Epithelial cell of proximal tubule (primary cell): ENCODE results near the gene C3. TPM values are rescaled to one million over a fixed set of nuclear protein-coding genes. Genes with fewer than 3 reads are reported as not detected.

Source experiments
- DNase-seq: peaks from one replicate; pipeline ENCODE4 v3.0.0-alpha.2; 2011; ENCODE audit warnings: low read depth
- H3K4me3 ChIP-seq: 2 replicates; pipeline ENCODE4 v1.5.1; 2011; ENCODE audit warnings: low read depth, mild to moderate bottlenecking, low read length
- total RNA-seq: library from RNA; depleted of rRNA; stranded (reverse); fragments of >200 nt; gene quantifications from 2 replicates; pipeline ENCODE4 v1.2.3, GENCODE V29; 2015
- TF ChIP-seq, protein P1 (sequence below): conservative IDR thresholded peaks from 2 replicates; pipeline ENCODE4 v1.5.1; 2012; ENCODE audit warnings: low read depth, mild to moderate bottlenecking, low read length

C3 gene
- total RNA-seq, 1 donor from 2014 or later: 10.0 TPM

DNA sequence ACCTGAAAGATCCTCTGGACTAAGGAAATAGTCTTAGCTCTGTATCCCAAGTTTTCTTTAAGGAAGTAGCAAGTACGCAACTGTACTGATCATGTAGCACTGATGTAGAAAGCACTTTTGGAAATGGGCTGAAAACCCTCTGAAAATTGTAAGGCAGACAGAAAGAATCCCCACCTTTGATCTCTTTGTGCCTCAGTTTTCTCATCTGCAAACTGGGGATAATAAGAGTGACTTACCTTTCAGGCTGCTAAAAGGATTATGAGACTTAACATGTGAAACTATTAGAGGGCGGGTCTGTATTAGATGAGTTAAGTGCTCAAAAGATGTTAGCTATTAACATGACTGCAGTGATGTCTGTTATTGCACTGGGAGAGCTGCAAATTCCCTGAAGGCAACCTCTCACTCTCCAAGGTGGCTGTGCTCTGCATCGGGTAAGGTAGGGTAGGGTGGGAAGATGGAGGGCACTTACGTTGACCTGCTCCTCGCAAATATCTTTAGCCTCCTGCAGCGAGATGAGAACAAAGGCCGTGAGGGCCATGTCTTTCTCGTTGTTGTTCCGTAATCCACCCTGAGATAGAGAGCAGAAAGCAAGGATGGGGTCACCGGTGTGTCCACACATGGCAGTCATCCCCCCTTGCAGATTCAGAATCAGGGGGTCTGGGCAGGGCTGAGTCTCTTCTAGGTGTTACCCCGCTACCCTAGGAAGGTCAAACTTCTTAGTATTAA lies 30.1 kb downstream of the C3 start:
- TF ChIP-seq, protein P1, sequence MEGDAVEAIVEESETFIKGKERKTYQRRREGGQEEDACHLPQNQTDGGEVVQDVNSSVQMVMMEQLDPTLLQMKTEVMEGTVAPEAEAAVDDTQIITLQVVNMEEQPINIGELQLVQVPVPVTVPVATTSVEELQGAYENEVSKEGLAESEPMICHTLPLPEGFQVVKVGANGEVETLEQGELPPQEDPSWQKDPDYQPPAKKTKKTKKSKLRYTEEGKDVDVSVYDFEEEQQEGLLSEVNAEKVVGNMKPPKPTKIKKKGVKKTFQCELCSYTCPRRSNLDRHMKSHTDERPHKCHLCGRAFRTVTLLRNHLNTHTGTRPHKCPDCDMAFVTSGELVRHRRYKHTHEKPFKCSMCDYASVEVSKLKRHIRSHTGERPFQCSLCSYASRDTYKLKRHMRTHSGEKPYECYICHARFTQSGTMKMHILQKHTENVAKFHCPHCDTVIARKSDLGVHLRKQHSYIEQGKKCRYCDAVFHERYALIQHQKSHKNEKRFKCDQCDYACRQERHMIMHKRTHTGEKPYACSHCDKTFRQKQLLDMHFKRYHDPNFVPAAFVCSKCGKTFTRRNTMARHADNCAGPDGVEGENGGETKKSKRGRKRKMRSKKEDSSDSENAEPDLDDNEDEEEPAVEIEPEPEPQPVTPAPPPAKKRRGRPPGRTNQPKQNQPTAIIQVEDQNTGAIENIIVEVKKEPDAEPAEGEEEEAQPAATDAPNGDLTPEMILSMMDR: no peak
- DNase-seq: no peak
- no peak overlapping the region for H3K4me3 ChIP-seq

DNA sequence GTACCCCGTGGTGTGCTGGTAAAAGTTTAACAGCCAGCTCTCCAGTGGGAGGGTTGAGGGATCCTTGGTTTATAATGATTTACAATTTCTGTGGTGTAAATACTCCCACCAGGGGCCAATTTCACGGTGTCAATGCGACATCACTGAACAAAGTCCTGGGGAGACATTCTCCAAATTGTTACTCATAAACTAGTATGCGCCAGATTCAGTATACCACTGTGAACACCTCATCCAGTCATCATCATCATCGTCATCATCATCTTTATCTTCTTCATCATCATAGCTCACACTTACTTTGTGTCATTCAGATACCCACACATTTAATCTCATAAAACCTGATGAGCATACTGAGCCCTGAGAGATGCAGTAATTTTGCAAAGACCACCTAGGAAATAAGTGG lies 33.3 kb downstream of the C3 start:
- H3K4me3 ChIP-seq: no peak overlapping the region
- DNase-seq: no peak
- TF ChIP-seq, protein P1: no peak

- DNase-seq: no peak
- TF ChIP-seq, protein P1: no peak
- no peak overlapping the region for H3K4me3 ChIP-seq
Observed at GRCh38 chr19:6686628-6686975, 33.8 kb downstream of the C3 start.

GRCh38 chr19:6685962-6686627 lies 34.4 kb downstream of the C3 start:
- H3K4me3 ChIP-seq: no peak overlapping the region
- no peak for DNase-seq
- TF ChIP-seq, protein P1: no peak

- TF ChIP-seq, protein P1: no peak
Observed at GRCh38 chr19:6685482-6685881, 35.0 kb downstream of the C3 start.

DNA sequence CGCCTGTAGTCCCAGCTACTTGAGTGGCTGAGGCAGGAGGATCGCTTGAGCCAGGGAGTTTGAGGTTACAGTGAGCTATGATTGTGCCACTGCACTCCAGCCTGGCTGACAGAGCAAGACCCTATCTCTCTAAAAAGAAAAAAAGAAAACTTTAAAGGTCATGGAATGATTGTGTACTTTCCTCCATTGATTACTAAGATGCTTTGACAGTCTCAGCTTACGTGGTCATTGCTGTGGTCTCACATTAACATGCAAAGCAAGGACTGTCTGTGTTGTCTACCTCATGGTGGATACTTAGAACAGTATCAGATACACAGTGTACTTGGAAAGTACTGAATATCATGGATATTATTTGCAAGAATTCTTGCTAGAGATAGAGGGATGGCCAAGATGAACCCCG lies 36.5 kb downstream of the C3 start:
- no peak overlapping the region for H3K4me3 ChIP-seq
- no peak for DNase-seq
- TF ChIP-seq, protein P1: no peak

More at GRCh38 chr19:6685482-6685881, 35.0 kb downstream of the C3 start:
- H3K4me3 ChIP-seq: no peak overlapping the region
- DNase-seq: no peak

GRCh38 chr19:6682607-6683128 lies 37.8 kb downstream of the C3 start:
- H3K4me3 ChIP-seq: no peak overlapping the region
- TF ChIP-seq, protein P1: no peak
- no peak for DNase-seq
